ENCODE results near the gene EPS8.

DNA sequence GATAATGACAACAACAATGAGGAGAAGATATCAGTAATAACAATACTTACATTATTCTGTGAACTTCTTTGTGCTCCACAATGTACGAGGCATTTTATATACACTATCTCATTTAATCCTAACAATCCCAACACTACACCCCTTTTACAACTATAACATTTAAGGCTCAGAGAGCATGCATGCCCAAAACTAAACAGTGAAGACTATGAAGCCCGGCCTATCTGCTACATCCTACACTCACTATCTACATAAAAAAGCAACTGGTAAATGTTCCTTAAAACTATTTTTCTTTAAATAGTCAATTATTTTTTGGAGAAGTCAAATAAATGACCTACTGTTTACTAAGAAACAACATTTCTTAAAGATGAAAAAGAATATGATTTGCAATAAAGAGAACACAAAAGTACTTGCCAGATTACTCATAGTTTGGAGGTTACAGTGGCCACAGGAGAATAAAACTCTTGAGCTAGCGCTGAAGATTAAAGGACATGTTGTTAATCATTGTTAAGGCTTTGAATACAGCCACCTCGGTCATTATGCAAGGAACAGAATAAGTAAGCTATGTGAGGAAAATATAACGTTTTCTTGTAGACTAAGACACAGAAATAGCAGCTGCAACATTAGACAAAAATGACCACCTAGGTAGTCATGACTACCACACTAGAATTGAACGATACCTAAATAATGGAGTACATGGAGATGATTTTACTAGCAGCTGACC, 56.7 kb downstream of the EPS8 start:
- TF ChIP-seq, protein P1, sequence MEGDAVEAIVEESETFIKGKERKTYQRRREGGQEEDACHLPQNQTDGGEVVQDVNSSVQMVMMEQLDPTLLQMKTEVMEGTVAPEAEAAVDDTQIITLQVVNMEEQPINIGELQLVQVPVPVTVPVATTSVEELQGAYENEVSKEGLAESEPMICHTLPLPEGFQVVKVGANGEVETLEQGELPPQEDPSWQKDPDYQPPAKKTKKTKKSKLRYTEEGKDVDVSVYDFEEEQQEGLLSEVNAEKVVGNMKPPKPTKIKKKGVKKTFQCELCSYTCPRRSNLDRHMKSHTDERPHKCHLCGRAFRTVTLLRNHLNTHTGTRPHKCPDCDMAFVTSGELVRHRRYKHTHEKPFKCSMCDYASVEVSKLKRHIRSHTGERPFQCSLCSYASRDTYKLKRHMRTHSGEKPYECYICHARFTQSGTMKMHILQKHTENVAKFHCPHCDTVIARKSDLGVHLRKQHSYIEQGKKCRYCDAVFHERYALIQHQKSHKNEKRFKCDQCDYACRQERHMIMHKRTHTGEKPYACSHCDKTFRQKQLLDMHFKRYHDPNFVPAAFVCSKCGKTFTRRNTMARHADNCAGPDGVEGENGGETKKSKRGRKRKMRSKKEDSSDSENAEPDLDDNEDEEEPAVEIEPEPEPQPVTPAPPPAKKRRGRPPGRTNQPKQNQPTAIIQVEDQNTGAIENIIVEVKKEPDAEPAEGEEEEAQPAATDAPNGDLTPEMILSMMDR (conservative IDR thresholded peaks at IDR 0.05), result no peak
- TF ChIP-seq ZFX (IDR thresholded peaks at IDR 0.05), result no peak

Data from C4-2B (cell line).